HTR-8/SVneo (cell line): ENCODE results near the gene BDKRB2.

Experiments
- DNase-seq: peaks from one replicate; pipeline ENCODE4 v3.0.0; 2011; ENCODE audit warnings: low spot score, mixed read lengths; ENCODE audit not compliant: insufficient read length
- FAIRE-seq: peaks from 2 replicates; lab custom pipeline; 2011; peaks lifted over from hg19 to GRCh38; lab: Jason Lieb, UNC

Gene BDKRB2

DNA sequence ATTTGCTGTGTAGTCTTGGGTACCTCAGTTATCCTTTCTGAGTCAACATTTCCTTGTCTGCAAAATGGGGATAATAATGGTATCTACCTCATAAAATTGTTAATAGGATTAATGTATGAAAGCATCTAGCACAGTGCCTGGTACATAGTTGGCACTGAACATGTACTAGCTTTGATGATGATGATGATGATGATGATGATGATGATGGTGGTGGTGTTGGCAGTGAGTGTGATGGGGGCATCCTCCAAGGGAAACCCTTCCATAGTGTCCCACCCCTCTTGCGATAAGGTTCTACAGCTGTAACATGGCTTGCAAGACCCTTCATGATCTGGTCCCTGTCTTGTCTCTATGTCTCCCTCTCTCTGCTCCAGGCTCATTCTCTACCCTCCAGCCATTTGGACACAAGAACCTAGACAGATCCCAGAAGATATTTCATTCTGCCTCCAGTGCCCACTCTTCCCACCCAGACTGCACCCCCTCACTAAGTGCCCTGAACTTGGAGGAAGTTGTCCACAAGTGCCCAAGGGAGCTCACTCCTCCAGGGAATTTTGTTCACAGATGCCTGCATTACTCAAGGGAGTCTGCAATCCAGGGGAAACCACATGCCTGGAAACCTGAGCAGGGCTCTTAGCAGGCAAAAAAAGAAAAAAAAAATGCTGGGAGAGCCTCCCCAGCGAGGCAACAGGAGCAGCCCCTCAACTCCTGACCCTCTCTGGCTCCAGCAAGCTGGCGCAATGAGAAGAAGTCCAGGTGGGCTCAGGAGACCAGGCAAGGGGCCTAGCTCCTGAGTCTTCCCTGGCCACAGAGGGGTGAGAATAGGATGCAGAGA lies 41.3 kb downstream of the BDKRB2 start:
- no peak for FAIRE-seq
- no peak for DNase-seq

DNA sequence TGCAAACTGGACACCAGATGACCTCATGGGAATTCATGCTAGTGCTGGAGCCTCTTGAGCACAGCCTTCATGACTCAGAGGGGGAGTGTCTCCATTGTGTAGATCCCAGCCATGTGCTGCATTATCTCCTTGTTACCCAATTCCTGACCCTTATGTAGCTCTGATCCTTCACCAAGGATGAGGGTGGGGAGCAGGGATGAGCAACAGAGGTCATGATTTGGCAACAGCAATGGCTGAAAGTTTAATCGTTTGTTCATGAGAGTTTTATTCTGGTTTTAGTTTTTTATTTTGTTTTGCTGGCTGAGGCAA lies 41.9 kb downstream of the BDKRB2 start:
- DNase-seq (peak; percentile 94), FAIRE-seq (peak; percentile 86)

DNA sequence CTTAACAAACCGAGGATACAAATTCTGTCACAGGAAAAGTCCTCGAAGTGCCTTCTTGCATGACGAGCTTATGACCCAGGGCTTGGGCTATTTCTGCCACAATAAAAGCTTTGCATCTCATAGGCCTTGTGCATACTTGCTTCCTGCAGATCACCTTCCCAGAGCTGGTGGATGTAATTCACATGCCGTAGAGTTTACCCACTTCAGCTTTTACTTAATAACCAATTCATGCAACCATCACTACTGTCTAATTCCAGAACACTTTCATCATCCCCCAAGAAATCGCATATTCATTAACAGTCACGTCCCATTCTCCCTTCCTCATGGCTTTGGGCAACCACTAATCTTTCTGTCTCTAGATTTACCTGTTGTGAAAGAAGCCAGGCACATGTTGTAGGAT lies 42.4 kb downstream of the BDKRB2 start:
- FAIRE-seq (no peak), DNase-seq (no peak)

DNA sequence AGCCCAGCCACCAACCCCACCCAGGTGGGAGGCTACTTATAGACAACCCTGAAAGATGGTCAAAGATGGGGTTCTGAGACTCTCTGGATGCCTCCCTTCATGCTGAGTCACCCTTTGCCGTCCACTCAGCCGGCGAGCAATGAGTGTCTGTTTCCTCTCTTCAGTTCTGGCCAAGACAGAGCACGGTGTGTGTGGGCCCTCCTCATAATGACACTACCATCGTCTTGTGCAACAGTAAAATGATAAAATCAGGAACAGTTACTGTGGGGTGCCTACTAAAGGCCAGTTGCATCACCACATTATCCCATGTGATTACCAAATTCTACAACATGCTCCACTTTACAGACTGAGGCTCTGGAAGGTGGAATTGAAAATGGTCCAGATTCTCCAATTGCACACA lies 44.4 kb downstream of the BDKRB2 start:
- peak; percentile 66 for DNase-seq
- peak; percentile 93 for FAIRE-seq

DNA sequence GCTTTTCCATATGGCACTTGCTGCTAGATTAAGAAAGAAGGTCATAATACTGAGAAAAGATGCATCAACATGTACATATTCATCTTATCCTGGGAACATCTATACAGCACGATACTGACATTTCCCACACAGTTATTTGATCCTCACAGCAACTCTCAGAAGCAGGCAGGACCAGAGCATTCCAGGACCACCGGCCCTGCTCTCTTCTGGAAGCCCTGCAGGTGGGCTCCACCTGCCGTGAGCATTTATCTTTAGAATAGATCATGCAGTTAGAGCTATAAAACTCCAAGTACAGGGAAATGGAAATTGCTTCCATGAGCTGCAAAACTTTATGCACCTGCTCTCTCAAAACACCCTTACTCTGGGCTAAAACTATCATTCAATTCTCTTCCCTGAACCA lies 45.8 kb downstream of the BDKRB2 start:
- no peak for FAIRE-seq
- DNase-seq: no peak

DNA sequence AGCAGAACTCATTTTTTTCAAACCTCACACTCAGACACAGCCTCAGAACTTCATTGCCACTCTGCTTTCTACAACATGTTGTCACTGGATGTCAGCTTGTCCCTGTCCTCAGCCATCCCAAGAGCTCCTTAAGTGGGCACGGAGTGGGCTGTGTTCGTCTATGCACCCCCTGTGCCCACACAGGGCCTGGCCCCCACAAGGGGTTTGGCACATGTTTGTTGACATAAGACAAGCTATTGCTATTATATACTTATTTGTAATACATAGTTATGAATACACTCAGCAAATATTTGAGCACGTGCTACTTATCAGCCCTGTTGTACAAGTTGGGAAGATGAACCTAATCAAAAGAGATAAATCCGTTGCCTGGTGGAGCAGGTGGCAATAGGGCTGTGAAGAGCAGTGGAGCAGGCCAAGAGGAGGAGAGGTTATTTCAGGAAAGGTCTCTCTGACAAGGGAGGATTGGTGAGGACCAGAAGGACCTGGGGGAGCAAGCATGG lies 47.1 kb downstream of the BDKRB2 start:
- no peak for DNase-seq
- FAIRE-seq: no peak

DNA sequence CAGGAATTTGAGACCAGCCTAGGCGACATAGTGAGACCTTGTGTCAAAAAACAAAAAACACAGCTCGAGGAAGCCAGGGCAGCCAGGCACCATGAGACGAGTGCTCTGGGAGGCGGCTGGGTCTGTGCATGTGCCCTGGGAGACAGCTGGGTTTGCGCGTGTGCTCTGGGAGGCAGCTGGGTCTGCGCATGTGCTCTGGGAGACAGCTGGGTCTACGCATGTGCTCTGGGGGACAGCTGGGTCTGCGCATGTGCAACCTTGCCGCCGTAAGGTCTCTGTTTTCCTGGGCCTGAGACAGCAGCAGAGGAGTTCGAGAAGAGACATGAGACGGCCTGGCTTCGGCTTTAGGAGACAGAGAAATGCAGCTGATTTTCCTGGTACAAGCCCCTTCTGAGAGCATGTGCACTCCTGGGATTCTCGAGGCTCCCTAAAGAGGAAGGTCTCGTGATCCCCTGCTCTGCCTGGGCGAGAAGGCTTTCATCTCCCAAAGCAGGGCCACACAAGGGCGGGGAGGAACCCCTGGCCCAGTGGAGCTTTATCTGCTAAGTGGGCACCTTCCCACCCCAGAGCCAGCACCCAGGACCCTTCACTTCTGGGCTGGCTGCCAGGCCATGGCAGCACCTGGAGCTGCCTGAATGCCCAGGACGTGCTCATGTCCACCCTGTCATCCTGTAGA lies 47.8 kb downstream of the BDKRB2 start:
- no peak for FAIRE-seq

DNA sequence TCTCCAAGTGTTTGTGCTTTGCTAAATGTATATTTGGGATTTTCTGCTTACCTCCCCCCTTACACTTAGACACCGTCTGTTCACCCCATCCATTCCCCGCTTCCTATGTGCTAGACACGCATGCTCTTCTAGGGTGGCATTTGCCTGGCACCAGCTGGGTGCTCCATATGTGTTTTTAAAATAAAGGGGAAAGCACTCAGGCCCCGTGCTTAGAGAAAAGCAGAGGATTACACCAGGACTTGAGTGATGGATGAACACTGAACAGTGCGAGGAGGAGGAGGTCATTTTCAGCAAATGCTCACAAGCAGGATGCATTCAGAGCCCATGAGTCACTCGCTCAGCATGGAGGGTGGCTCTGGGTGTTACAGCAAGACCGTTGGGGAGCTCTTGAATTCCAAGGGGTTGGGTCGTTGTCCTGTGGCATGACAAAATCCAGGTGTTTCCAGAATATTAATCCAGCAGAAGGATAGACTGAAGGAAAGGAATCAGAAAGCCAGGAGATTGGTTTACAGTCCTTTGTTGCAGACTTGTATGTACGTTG lies 48.4 kb downstream of the BDKRB2 start:
- FAIRE-seq (peak; percentile 97), DNase-seq (peak; percentile 88)

More for the DNA sequence above, 47.8 kb downstream of the BDKRB2 start:
- DNase-seq: no peak

DNA sequence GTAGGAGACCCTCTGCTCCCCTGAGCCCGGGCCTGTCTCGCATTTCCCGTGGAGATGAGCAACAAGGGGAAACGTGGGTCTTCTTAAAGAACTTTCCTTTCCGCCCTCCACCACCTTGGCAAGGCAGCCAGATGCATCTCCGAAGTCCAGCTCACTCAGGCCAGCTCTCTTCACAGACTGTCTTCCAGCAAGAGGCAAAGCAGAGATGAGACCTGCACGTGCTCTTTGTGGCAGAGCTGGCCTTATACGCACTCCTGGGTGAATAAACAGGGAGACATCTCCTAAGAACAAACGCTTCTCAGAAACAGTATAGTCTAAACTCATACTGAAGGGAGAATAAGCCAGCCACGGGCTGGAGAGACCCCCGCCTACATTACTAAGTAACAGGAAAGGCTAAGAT lies 50.0 kb downstream of the BDKRB2 start:
- no peak for FAIRE-seq
- DNase-seq: no peak

DNA sequence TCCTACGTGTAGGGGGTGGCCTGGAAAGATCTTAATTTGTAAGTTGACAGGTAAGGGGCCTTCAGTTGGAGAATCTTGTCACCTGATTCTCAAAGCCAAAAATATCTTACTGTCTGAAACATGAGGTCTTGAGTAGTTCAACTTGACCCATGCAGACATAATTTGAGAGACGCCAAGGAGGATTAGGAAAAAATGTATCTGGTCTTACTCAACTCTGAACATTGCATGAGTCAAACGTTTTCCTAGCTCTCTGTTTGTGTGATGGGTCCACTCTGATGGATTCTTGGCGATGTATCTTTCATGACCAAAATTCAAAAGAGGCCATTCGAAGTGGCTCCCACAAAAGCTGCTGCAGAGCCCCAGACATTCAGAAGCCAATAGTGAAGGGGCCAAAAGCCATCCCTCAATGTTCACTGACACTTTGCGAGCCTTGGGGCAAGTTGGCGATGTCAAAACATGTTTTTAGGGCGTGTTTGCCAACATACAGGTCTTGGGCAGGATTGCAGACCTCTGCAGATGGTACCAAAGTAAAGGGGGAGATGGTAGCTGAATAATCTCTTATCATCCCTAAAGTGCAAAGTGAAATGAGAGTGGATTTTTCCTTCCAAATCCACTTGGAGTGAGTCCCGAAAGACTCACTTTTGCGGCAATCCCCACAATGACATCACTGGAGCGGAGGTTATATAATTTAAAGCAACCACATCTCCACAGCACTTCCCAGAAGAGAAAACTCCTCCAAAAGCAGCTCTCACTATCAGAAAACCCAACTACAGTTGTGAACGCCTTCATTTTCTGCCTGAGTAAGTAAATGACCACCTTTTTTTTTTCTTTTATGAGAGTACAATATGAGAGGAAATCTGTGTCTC lies 51.1 kb downstream of the BDKRB2 start, which contains the start of gene BDKRB1:
BDKRB1 (plus strand) TSS at position 710 of the 866 bp plus-strand sequence. CDS start 7,473 bp downstream, outside the sequence.
- DNase-seq (no peak), FAIRE-seq (no peak)

DNA sequence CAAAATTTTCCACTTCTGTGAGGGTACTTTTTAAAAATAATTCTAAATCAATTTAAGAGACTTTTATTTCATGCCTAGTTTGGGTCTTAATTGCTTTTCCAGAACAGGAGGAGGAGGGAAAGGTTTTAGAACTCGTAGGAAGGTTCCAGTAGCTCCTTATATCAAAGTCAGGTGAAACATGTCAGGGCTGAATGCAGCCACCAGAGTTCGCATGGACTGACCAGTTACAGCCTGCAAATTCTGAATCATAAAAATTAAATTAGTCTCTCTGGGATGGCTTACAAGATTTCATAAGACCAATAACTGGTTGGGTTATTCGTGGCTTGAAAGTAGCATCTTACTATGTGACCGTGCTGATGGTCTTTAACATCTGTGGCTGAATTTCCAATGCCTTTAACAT lies 51.8 kb downstream of the BDKRB2 start:
- FAIRE-seq: no peak
- DNase-seq: no peak

DNA sequence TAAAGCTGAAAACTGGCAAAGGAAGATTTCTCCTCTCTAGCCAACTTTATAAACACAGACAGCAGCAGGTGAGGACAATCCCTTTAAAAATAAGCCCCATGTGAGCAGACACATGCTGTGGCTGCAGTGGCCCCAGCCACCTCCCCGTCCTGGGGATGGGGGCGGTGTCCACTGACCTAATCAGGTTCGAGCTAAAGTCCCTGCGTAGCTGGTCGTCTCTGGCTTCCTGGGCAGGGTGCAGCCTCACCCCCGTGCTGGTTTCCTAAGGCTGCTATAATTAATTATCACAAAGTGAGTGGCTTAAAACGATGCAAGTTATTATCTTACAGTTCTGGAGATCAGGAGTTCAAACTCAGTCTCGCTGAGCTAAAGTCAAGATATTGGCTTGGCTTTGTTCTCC lies 52.4 kb downstream of the BDKRB2 start:
- DNase-seq: no peak
- peak; percentile 31 for FAIRE-seq

DNA sequence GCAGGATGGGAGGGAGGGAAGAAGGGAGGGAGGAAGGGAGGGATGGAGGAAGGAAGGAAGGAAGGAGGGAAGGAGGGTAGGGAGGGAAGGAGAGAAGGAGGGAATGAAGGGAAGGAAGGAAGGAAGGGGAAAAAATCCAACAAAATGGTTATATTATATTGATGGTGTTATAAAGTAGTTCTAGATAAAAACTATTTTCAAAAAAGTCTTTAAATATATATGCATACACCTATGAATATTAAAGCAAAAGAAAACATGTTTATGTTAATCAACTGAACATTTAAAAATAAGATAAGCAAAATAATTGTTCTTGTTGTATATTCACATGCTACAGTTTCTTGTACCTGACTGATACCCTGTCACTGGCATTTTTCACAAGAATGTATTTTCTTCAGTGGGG lies 53.3 kb downstream of the BDKRB2 start:
- FAIRE-seq (no peak), DNase-seq (no peak)

DNA sequence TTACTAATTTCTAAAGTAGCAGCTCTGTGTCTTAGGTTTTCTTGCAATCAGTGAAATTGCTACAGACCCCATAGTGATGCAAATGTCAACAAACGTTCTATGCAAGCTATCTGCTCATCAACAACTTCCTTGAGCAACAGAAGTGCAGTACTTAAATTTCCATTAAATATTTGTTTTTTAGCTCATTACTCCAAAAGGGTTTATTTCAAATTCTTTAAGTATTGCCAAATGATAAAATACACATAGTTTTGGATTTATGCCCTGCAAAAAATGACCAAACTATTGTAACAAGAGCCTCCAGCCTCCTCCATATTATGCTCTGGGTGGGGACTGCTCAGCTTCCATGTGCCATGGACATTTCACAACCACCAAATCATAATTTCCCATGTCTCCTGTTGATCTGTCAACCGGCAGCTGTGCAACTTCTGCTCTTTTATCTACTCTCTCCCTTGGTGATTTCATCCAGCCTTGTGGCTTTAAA lies 55.7 kb downstream of the BDKRB2 start:
- no peak for DNase-seq
- FAIRE-seq: no peak

DNA sequence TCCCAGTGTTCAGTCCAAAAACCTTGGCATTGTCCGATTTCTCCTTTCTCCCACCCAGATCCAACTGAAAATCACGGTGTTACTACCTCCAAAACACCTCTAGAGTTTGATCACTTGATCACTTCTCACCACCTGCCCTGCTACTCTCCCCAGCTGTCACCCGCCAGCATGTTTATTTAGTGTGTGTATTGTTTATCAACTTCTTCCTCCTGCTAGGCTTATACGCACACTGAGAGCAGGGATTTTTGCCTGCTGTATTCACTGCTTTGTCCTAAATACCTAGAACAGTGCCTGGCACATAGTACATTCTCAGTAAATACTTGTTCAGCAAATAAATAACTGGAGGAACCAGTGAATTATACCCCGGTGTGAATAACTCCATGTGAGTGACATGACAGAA lies 56.4 kb downstream of the BDKRB2 start:
- no peak for FAIRE-seq
- no peak for DNase-seq

DNA sequence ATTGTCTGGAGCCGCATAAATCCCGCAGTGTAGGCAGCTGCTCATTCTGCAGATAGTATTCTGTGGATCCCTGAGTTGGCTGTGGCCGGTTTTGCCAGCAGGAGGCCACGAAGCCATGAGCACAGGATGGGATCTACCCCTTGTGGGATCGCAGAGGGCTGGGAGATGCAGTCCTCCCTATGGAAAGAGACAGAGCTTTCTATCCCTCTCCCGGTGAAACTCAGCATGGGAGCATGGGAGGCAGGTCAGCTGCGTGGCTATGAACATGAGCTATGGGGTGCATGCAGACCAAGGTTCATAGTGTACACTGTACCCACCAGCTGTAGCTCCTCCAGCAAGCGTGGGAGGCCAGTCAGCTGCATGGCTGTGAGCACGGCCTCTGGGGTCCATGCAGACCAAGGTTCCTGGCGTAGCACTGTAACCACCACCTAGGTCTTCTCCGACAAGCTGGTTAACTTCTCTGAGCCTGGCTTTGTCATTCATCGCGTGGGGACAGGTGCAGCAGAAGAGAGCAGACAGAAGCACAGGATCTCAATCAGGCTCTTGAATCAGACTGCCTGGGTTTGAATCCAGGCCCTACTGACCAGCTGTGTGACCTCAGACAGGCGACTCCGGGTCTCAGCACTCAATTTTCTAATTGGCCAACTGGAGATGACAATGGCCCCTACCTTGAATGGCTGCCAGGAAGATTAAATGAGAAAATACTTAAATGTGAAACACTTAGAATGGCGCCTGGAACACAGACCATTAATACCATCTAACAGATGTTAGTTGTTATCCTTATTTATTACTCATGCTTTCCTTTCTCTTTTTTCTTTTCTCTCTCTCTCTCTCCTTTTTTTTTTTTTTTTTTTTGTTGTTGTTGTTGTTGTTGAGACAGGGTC lies 57.4 kb downstream of the BDKRB2 start:
- FAIRE-seq (no peak), DNase-seq (no peak)

DNA sequence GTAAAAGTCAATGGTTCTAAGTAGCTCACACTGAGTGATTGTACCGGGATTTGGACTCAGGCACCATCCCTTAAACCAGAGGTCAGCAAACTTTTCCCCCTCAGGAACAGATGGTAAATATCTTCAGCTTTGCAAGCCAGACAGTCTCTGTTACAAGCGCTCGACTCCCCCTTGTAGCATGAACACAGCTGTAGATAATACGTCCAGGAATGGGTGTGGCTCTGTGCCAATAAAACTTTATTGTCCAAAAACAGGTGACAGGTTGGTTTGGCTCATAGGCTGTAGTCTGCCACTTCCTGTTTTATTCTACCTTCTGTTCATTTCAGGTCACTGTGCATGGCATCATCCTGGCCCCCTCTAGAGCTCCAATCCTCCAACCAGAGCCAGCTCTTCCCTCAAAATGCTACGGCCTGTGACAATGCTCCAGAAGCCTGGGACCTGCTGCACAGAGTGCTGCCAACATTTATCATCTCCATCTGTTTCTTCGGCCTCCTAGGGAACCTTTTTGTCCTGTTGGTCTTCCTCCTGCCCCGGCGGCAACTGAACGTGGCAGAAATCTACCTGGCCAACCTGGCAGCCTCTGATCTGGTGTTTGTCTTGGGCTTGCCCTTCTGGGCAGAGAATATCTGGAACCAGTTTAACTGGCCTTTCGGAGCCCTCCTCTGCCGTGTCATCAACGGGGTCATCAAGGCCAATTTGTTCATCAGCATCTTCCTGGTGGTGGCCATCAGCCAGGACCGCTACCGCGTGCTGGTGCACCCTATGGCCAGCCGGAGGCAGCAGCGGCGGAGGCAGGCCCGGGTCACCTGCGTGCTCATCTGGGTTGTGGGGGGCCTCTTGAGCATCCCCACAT lies 58.9 kb downstream of the BDKRB2 start:
- no peak for DNase-seq
- no peak for FAIRE-seq

DNA sequence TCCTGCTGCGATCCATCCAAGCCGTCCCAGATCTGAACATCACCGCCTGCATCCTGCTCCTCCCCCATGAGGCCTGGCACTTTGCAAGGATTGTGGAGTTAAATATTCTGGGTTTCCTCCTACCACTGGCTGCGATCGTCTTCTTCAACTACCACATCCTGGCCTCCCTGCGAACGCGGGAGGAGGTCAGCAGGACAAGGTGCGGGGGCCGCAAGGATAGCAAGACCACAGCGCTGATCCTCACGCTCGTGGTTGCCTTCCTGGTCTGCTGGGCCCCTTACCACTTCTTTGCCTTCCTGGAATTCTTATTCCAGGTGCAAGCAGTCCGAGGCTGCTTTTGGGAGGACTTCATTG lies 59.5 kb downstream of the BDKRB2 start:
- DNase-seq: no peak
- no peak for FAIRE-seq
